Muscle of leg (tissue), 11 donors: Measurements from ENCODE around the gene LRP5. TPM values are rescaled to one million over a fixed set of nuclear protein-coding genes. Genes with fewer than 3 reads are reported as not detected.

ENCODE experiments used
- DNase-seq: peaks from one replicate; pipeline ENCODE4 v3.0.0; 2013
- H3K27ac ChIP-seq: one replicate; pipeline ENCODE4 v1.5.1; 2013; ENCODE audit warnings: mild to moderate bottlenecking, low read length, control low read depth
- H3K27me3 ChIP-seq: one replicate; pipeline ENCODE4 v1.6.1; 2013; ENCODE audit warnings: low read length; ENCODE audit not compliant: control insufficient read depth, insufficient read depth
- H3K36me3 ChIP-seq: one replicate; pipeline ENCODE4 v1.6.1; 2013; ENCODE audit warnings: low read length; ENCODE audit not compliant: control insufficient read depth, insufficient read depth
- H3K4me1 ChIP-seq: one replicate; pipeline ENCODE4 v1.6.1; 2013; ENCODE audit warnings: low read length; ENCODE audit not compliant: control insufficient read depth, insufficient read depth
- H3K4me3 ChIP-seq: one replicate; pipeline ENCODE4 v1.5.1; 2013; ENCODE audit warnings: low read length, control low read depth
- H3K9me3 ChIP-seq: replicated peaks from 2 replicates; pipeline ENCODE4 v1.6.1; 2013; ENCODE audit warnings: low read depth, low read length; ENCODE audit not compliant: control insufficient read depth
- WGBS: methylation state at CpG from one replicate; pipeline ENCODE4 v1.1.5; 2013; ENCODE audit warnings: missing lambda C conversion rate; ENCODE audit not compliant: insufficient coverage; 5-methylcytosine and 5-hydroxymethylcytosine counted together
- polyA plus RNA-seq, 8 donors: library from polyadenylated mRNA; unstranded; fragments of 120-200 nt; gene quantifications; one replicate each; pipeline versions ENCODE4 v1.2.1 to v1.2.3, GENCODE V29; 2013; ENCODE audit warnings: inconsistent platforms in 1 of 8, low replicate concordance in 1 of 8; ENCODE audit not compliant: insufficient read length in 8 of 8, insufficient read depth in 1 of 8
- total RNA-seq: library from RNA; stranded (reverse); fragments of 120-200 nt; gene quantifications from one replicate; pipeline ENCODE4 v1.2.4, GENCODE V29; 2013

Gene LRP5
- total and polyA plus RNA-seq, 9 donors = 30.9 to 70.0 (median 65.1) TPM

- H3K27ac ChIP-seq = no peak overlapping the region
- H3K9me3 ChIP-seq = no peaks in the 10 kb centered on the region
- no peaks in the 10 kb centered on the region for H3K27me3 ChIP-seq
- peaks cover 40% of the 10 kb centered on the region for H3K36me3 ChIP-seq
- 56% methylated on average over 6 of the region's 10 CpGs for WGBS
- DNase-seq = peak; percentile 63
- H3K4me1 ChIP-seq = peaks cover 23% of the 10 kb centered on the region
- H3K4me3 ChIP-seq = no peak overlapping the region
Observed at GRCh38 chr11:68269414-68270081, 42.8 kb upstream of the LRP5 start.

GRCh38 chr11:68270196-68271022 lies 42.0 kb upstream of the LRP5 start:
- Histone ChIP-seq H3K36me3 (peaks cover 31% of the 10 kb centered on the region), H3K4me1 (peaks cover 23% of the 10 kb centered on the region), H3K27me3 (no peaks in the 10 kb centered on the region), H3K27ac (peak overlapping the region; percentile 96), H3K4me3 (peak overlapping the region; percentile 94), H3K9me3 (no peaks in the 10 kb centered on the region)
- 56% methylated on average over 3 of the region's 8 CpGs for WGBS
- DNase-seq = no peak

GRCh38 chr11:68271023-68271780 lies 41.2 kb upstream of the LRP5 start:
- Histone ChIP-seq H3K27ac (peak overlapping the region; percentile 96), H3K4me3 (peak overlapping the region; percentile 94), H3K36me3 (peaks cover 23% of the 10 kb centered on the region), H3K9me3 (no peaks in the 10 kb centered on the region), H3K27me3 (no peaks in the 10 kb centered on the region), H3K4me1 (peaks cover 23% of the 10 kb centered on the region)
- WGBS = 0% methylated on average over 11 of the region's 23 CpGs
- DNase-seq = peak; percentile 84

GRCh38 chr11:68271781-68272608 lies 40.4 kb upstream of the LRP5 start, which contains the start of gene C11orf24:
Gene C11orf24, minus strand, starts transcription at chr11:68271973. Its CDS starts 8,206 bp downstream, at chr11:68263767.
- Histone ChIP-seq H3K9me3 (no peaks in the 10 kb centered on the region), H3K27me3 (no peaks in the 10 kb centered on the region), H3K4me3 (peak within 1 kb of the TSS; percentile 97), H3K36me3 (peaks cover 15% of the 10 kb centered on the region), H3K27ac (peak within 1 kb of the TSS; percentile 96), H3K4me1 (peaks cover 23% of the 10 kb centered on the region)
- peak; percentile 97 for DNase-seq
- WGBS = under 1% methylated on average over 68 of the region's 71 CpGs

- Histone ChIP-seq H3K27ac (no peak overlapping the region), H3K36me3 (peaks cover 3% of the 10 kb centered on the region), H3K27me3 (no peaks in the 10 kb centered on the region), H3K4me3 (no peak overlapping the region), H3K4me1 (peaks cover 23% of the 10 kb centered on the region), H3K9me3 (no peaks in the 10 kb centered on the region)
- no peak for DNase-seq
- 91% methylated on average over 11 of the region's 21 CpGs for whole genome bisulfite sequencing
Observed at GRCh38 chr11:68273026-68273738, 39.2 kb upstream of the LRP5 start.

- no peaks in the 10 kb centered on the region for H3K9me3 ChIP-seq
- WGBS = no CpG with 5 or more reads among the region's 1 CpG
- DNase-seq = no peak
Observed at GRCh38 chr11:68274306-68274705, 38.1 kb upstream of the LRP5 start.

GRCh38 chr11:68275721-68276507 lies 36.5 kb upstream of the LRP5 start:
- no peaks in the 10 kb centered on the region for H3K9me3 ChIP-seq
- H3K4me1 ChIP-seq = peaks cover 9% of the 10 kb centered on the region
- no peaks in the 10 kb centered on the region for H3K36me3 ChIP-seq
- no peak overlapping the region for H3K27ac ChIP-seq
- WGBS = 95% methylated on average over 3 of the region's 14 CpGs
- no peak for DNase-seq
- H3K4me3 ChIP-seq = no peak overlapping the region
- no peaks in the 10 kb centered on the region for H3K27me3 ChIP-seq

More at GRCh38 chr11:68274306-68274705, 38.1 kb upstream of the LRP5 start:
- Histone ChIP-seq H3K27ac (no peak overlapping the region), H3K27me3 (no peaks in the 10 kb centered on the region), H3K4me1 (peaks cover 23% of the 10 kb centered on the region), H3K36me3 (peaks cover 2% of the 10 kb centered on the region), H3K4me3 (no peak overlapping the region)

GRCh38 chr11:68276861-68277260 lies 35.5 kb upstream of the LRP5 start:
- no CpG with 5 or more reads among the region's 6 CpGs for WGBS
- Histone ChIP-seq H3K4me1 (peaks cover 6% of the 10 kb centered on the region), H3K27ac (no peak overlapping the region)

More at GRCh38 chr11:68276861-68277260, 35.5 kb upstream of the LRP5 start:
- H3K9me3 ChIP-seq = no peaks in the 10 kb centered on the region
- no peaks in the 10 kb centered on the region for H3K36me3 ChIP-seq
- H3K27me3 ChIP-seq = no peaks in the 10 kb centered on the region
- no peak for DNase-seq
- no peak overlapping the region for H3K4me3 ChIP-seq
